Activated T-cell treated with anti-CD3 and anti-CD28 coated beads, Interleukin-2, amount 50 U/mL, for 72 hours (primary cell): ENCODE results near the gene MRPS23. TPM values are rescaled to one million over a fixed set of nuclear protein-coding genes. Genes with fewer than 3 reads are reported as not detected.

ENCODE experiments used
- ATAC-seq, 2 donors: fragments of 150-1000 bp; cut with Tn5 transposase; replicated peaks in 1 of 2; 2 replicates each; pipeline ENCODE4 v1.10.0; 2021; ENCODE audit warnings: moderate library complexity in 2 of 2, mild to moderate bottlenecking in 1 of 2
- DNase-seq, 2 donors: peaks; one replicate each; pipeline ENCODE4 v3.0.0; 2021 to 2022; ENCODE audit warnings: mixed read lengths in 1 of 2
- H3K27ac Mint-ChIP-seq: one replicate; pipeline ENCODE4 v1.8.0; 2022; ENCODE audit warnings: mild to moderate bottlenecking, moderate library complexity, mixed read lengths
- H3K27me3 Mint-ChIP-seq: one replicate; pipeline ENCODE4 v1.8.0; 2022; ENCODE audit warnings: low read depth, mixed read lengths
- H3K36me3 Mint-ChIP-seq, 2 donors: one replicate each; pipeline ENCODE4 v1.8.0; 2022; ENCODE audit warnings: mixed read lengths in 2 of 2, mild to moderate bottlenecking in 1 of 2; ENCODE audit not compliant: insufficient read depth in 2 of 2
- H3K4me1 Mint-ChIP-seq: one replicate; pipeline ENCODE4 v1.8.0; 2022; ENCODE audit warnings: low read depth, mixed read lengths
- H3K4me3 Mint-ChIP-seq, 2 donors: one replicate each; pipeline ENCODE4 v1.8.0; 2022; ENCODE audit warnings: mild to moderate bottlenecking in 2 of 2, mixed read lengths in 2 of 2, moderate library complexity in 2 of 2
- H3K9me3 Mint-ChIP-seq, 2 donors: one replicate each; pipeline ENCODE4 v1.8.0; 2022; ENCODE audit warnings: mixed read lengths in 2 of 2
- total RNA-seq, 2 donors: library from RNA; stranded (reverse); gene quantifications; one replicate each; pipeline ENCODE4 v1.2.3, GENCODE V29; 2022

Gene MRPS23
- total RNA-seq = 10 to 100 TPM; 43.4 to 52.7 TPM

DNA sequence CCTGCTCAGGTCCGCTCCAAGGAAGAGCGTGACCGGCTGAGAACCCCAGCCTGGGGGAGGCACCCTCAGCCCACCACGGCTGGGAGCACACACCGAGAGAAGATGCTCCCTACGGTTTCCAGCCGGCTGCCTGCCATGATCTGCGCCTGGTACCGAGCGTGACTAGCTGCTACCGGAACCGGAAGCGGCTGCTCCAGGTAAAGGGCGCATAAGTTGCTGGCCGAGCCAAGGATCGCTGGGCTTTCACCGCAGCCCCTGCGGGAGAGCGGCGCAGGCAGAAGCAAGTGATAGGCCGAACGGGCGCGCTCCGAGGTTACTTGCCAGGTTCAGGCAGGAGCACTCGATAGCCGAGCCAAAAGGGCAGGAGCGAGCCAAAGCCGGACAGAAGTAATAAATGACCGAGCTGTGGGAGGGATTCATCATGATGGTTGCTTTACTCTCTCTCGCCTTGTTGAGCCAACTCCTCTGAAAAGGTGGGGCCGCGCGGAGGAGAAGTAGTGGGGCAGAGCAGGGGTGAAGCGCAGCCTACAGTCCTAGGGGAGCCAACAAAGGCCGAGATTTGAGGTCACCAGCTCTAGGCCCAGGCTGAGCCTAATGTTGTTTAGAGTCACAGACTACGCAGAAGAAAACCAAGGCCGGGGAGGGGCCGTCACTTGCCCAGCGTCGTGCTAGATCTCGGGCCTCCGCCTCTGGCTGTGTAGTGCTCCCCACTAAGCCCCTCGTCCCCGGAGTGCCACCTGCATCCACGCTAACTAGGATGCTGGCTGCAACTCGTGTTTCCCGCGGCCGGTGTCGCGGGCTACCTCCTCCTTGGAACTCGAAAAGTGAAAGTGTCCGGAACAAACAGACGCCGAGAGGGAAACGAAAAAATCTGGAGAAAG, at the start of gene MRPS23:
MRPS23 (minus strand) TSS at position 171 of the 881 bp plus-strand sequence; CDS start at position 137, 34 bp downstream.
- peaks cover 37% of the 10 kb centered on the region for H3K4me1 Mint-ChIP-seq
- peaks cover 4 to 8% of the 10 kb centered on the region in 2 donors for H3K36me3 Mint-ChIP-seq
- peak; percentile 95 to 96 for ATAC-seq
- peak; percentile 96 to 98 for DNase-seq
- peak within 1 kb of the TSS; percentile 99 for H3K27ac Mint-ChIP-seq
- H3K27me3 Mint-ChIP-seq = no peaks in the 10 kb centered on the region
- peak within 1 kb of the TSS; percentile 95 to 99 for H3K4me3 Mint-ChIP-seq
- H3K9me3 Mint-ChIP-seq = no peaks in the 10 kb centered on the region

DNA sequence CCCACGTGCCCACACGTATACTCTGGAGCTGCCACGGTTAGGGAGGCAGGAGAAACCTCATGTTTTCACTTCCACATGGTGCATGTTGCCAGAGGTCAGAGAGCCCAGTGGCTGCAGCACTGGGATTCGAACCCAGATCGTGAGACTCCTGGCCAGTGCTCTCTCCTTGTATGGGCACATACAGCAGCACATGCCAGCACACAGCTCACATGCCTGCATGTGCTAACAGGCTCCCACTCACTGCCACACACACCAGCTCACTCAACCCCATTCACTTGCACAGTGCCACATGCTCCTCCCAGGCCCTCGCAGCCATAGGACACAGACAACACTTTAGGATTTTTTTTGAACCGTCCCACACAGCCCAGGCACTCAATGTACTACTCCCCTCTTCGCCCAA, 49.5 kb upstream of the MRPS23 start:
- H3K4me3 Mint-ChIP-seq = no peak overlapping the region
- no peak overlapping the region for H3K27ac Mint-ChIP-seq
- no peaks in the 10 kb centered on the region for H3K36me3 Mint-ChIP-seq
- H3K27me3 Mint-ChIP-seq = no peaks in the 10 kb centered on the region
- peaks cover 18% of the 10 kb centered on the region for H3K4me1 Mint-ChIP-seq
- DNase-seq = no peak
- no peaks in the 10 kb centered on the region for H3K9me3 Mint-ChIP-seq
- no peak for ATAC-seq

DNA sequence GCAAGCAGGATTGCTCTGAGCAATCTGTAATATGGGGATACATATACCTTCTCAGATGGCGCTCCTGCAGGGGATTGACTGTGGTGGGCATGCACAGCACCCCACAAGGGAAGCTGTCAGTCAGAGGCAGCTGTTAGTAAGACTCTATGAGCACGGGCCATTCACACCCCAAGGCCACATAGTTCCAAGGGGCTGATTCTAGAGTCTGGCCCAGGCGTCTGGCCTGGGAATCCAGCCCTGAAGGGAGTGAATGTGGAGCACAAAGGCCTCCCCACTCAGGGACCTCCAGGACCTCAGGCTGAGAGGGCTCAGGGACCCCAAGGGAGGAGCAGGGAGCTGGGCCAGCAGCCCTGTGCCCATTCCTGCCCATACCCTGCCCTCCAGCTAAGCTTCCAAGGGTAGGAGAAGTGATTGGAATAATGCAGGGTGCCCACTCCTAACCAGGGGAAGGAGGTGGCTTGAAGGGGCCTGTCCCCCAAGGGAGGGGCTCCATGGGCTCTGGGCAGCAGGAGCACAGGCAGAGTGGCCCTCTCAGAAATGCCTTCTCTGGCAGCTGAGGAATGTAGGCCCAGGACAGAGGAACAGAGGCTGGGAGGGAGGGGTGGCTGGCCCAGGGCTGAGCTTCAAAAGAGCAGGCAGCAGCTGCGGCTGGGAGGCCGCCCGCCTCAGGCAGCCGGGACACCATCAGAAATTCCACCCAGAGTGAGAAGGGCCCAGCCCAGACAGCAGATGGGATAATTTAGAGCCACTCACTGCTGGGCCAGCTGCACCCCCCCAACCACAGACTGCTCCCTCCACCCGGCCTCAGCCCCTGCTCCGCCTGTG, 48.9 kb upstream of the MRPS23 start:
- Mint-ChIP-seq H3K36me3 (no peaks in the 10 kb centered on the region), H3K9me3 (no peaks in the 10 kb centered on the region), H3K27me3 (no peaks in the 10 kb centered on the region), H3K4me3 (no peak overlapping the region), H3K4me1 (peaks cover 17% of the 10 kb centered on the region), H3K27ac (no peak overlapping the region)
- DNase-seq = no peak
- no peak for ATAC-seq

- H3K4me1 Mint-ChIP-seq = no peaks in the 10 kb centered on the region
- peaks cover 6% of the 10 kb centered on the region for H3K27me3 Mint-ChIP-seq
- ATAC-seq = no peak
- no peaks in the 10 kb centered on the region for H3K9me3 Mint-ChIP-seq
- DNase-seq = no peak
- no peak overlapping the region for H3K27ac Mint-ChIP-seq
- no peaks in the 10 kb centered on the region for H3K36me3 Mint-ChIP-seq
- no peak overlapping the region for H3K4me3 Mint-ChIP-seq
Measured at GRCh38 chr17:57895382-57896060, 45.7 kb upstream of the MRPS23 start.

- Mint-ChIP-seq H3K4me1 (no peaks in the 10 kb centered on the region), H3K36me3 (no peaks in the 10 kb centered on the region), H3K27me3 (peaks cover 6% of the 10 kb centered on the region), H3K4me3 (no peak overlapping the region), H3K27ac (no peak overlapping the region), H3K9me3 (no peaks in the 10 kb centered on the region)
- peak; percentile 22 to 54 for ATAC-seq
- DNase-seq = no peak
Measured at GRCh38 chr17:57894848-57895247, 45.0 kb upstream of the MRPS23 start.

- Mint-ChIP-seq H3K4me1 (no peaks in the 10 kb centered on the region), H3K27ac (no peak overlapping the region), H3K36me3 (no peaks in the 10 kb centered on the region), H3K27me3 (peaks cover 6% of the 10 kb centered on the region), H3K9me3 (no peaks in the 10 kb centered on the region), H3K4me3 (no peak overlapping the region)
- DNase-seq = no peak
- no peak for ATAC-seq
Measured at GRCh38 chr17:57892820-57893595, 43.2 kb upstream of the MRPS23 start.

GRCh38 chr17:57892146-57892819, 42.4 kb upstream of the MRPS23 start:
- peak; percentile 76 to 79 for ATAC-seq
- H3K4me1 Mint-ChIP-seq = no peaks in the 10 kb centered on the region
- peak; percentile 80 to 84 for DNase-seq
- H3K9me3 Mint-ChIP-seq = no peaks in the 10 kb centered on the region
- no peak overlapping the region for H3K4me3 Mint-ChIP-seq
- H3K27ac Mint-ChIP-seq = no peak overlapping the region
- no peaks in the 10 kb centered on the region for H3K36me3 Mint-ChIP-seq
- peaks cover 6% of the 10 kb centered on the region for H3K27me3 Mint-ChIP-seq

GRCh38 chr17:57890857-57891232, 41.0 kb upstream of the MRPS23 start:
- DNase-seq (no peak), ATAC-seq (no peak)
- Mint-ChIP-seq H3K4me3 (no peak overlapping the region), H3K27ac (no peak overlapping the region), H3K27me3 (peaks cover 6% of the 10 kb centered on the region), H3K4me1 (no peaks in the 10 kb centered on the region), H3K9me3 (no peaks in the 10 kb centered on the region), H3K36me3 (no peaks in the 10 kb centered on the region)

- no peak overlapping the region for H3K27ac Mint-ChIP-seq
- H3K9me3 Mint-ChIP-seq = no peaks in the 10 kb centered on the region
- H3K4me3 Mint-ChIP-seq = no peak overlapping the region
- DNase-seq (no peak), ATAC-seq (no peak)
- H3K27me3 Mint-ChIP-seq = peaks cover 6% of the 10 kb centered on the region
- no peaks in the 10 kb centered on the region for H3K4me1 Mint-ChIP-seq
- H3K36me3 Mint-ChIP-seq = no peaks in the 10 kb centered on the region
Measured at GRCh38 chr17:57889892-57890856, 40.3 kb upstream of the MRPS23 start.

- no peak for ATAC-seq
- no peak for DNase-seq
- H3K36me3 Mint-ChIP-seq = no peaks in the 10 kb centered on the region
- no peaks in the 10 kb centered on the region for H3K9me3 Mint-ChIP-seq
- H3K4me1 Mint-ChIP-seq = no peaks in the 10 kb centered on the region
- no peak overlapping the region for H3K27ac Mint-ChIP-seq
- no peak overlapping the region for H3K4me3 Mint-ChIP-seq
- peaks cover 12% of the 10 kb centered on the region for H3K27me3 Mint-ChIP-seq
Measured at GRCh38 chr17:57889252-57889651, 39.4 kb upstream of the MRPS23 start.
